GM12872 (cell line): ENCODE measurements around the gene IDUA.

Experiments
- CTCF ChIP-seq: IDR thresholded peaks from 3 replicates; pipeline ENCODE4 v1.5.1; 2011; ENCODE audit warnings: low read depth, mild to moderate bottlenecking, low read length, moderate library complexity; ENCODE audit not compliant: insufficient read depth

The IDUA gene

GRCh38 chr4:954211-955020 is 32.4 kb upstream of the IDUA start:
- no peak for TF ChIP-seq CTCF

GRCh38 chr4:955161-955921 is 31.5 kb upstream of the IDUA start:
- no peak for TF ChIP-seq CTCF

- TF ChIP-seq CTCF, result no peak
Measured at GRCh38 chr4:955931-956381, 30.9 kb upstream of the IDUA start.

GRCh38 chr4:956531-957230 is 30.2 kb upstream of the IDUA start:
- TF ChIP-seq CTCF, result no peak

GRCh38 chr4:957231-957580 is 29.6 kb upstream of the IDUA start:
- TF ChIP-seq CTCF, result no peak

- no peak for TF ChIP-seq CTCF
Measured at GRCh38 chr4:957581-958313, 29.1 kb upstream of the IDUA start.

- TF ChIP-seq CTCF, result no peak
Measured at GRCh38 chr4:958314-958665, 28.6 kb upstream of the IDUA start.
